H1 (cell line): ENCODE data around the gene PLCB4. TPM values are rescaled to one million over a fixed set of nuclear protein-coding genes. Genes with fewer than 3 reads are reported as not detected.

Experiments used
- ASH2L ChIP-seq: fragments of 200-600, 300-600 bp; sonication (generic); IDR thresholded peaks from one replicate; pipeline ENCODE4 v1.7.1; 2017; ENCODE audit warnings: low read length
- EP300 ChIP-seq, 2 experiments: IDR thresholded peaks; 1 replicate in 1 of 2; 2 replicates in 1 of 2; pipeline ENCODE4 v1.6.1; 2011 to 2012; ENCODE audit warnings: low read depth in 2 of 2, low read length in 2 of 2, mild to moderate bottlenecking in 2 of 2, borderline replicate concordance in 1 of 2, inconsistent platforms in 1 of 2, moderate library complexity in 1 of 2
- HDAC2 ChIP-seq, 2 experiments: fragments of 300-600 bp in 1 of 2; sonication (generic) in 1 of 2; IDR thresholded peaks; 2 replicates each; pipeline ENCODE4 v1.6.1; 2011 to 2012; ENCODE audit warnings: low read depth in 2 of 2, low read length in 2 of 2, mild to moderate bottlenecking in 2 of 2, moderate library complexity in 2 of 2, borderline replicate concordance in 1 of 2, inconsistent platforms in 1 of 2
- HDAC6 ChIP-seq: IDR thresholded peaks from one replicate; pipeline ENCODE4 v1.7.1; 2012; ENCODE audit warnings: low read depth, mild to moderate bottlenecking, inconsistent platforms, low read length, moderate library complexity
- KDM4A ChIP-seq: IDR thresholded peaks from one replicate; pipeline ENCODE4 v1.7.1; 2012; ENCODE audit warnings: low read depth, mild to moderate bottlenecking, moderate library complexity, low read length, inconsistent platforms; ENCODE audit not compliant: severe bottlenecking
- RFX5 ChIP-seq: IDR thresholded peaks from 2 replicates; pipeline ENCODE4 v1.6.1; 2011; ENCODE audit warnings: low read depth, low read length, improper control_type of control experiment, borderline replicate concordance
- RNF2 ChIP-seq: fragments of 200-900, 300-1000 bp; sonication (generic); IDR thresholded peaks from 2 replicates; pipeline ENCODE4 v1.7.1; 2016; ENCODE audit warnings: borderline replicate concordance, low read depth, mild to moderate bottlenecking, antibody characterized with exemption, low read length; ENCODE audit not compliant: poor library complexity, severe bottlenecking; ENCODE audit errors: missing control alignments
- polyA plus RNA-seq, 7 experiments: library from polyadenylated mRNA; depleted of rRNA in 3 of 7; stranded (reverse) in 5 of 7; unstranded in 2 of 7; fragments of >200 nt in 5 of 7; fragments of 200-250 nt in 2 of 7; gene quantifications; 1 replicate in 5 of 7; 2 replicates in 1 of 7; 4 replicates in 1 of 7; pipeline versions ENCODE4 v1.2.1 to v1.2.3, GENCODE V29; 2011 to 2013; ENCODE audit warnings: missing spikeins in 2 of 7, mixed read lengths in 2 of 7
- total RNA-seq: library from RNA; stranded (reverse); fragmentation: NEBNext Ultra II Directional; extraction: Animal tissue kit (Norgen Biotek cat#: 25700); gene quantifications from 2 replicates; pipeline ENCODE4 v1.2.1, GENCODE V29; 2021
- TF ChIP-seq, protein P1 (sequence below): fragments of 300-600 bp; sonication (generic); IDR thresholded peaks from 2 replicates; pipeline ENCODE4 v1.7.1; 2012; ENCODE audit warnings: low read length, moderate library complexity, mild to moderate bottlenecking, inconsistent platforms; ENCODE audit not compliant: insufficient replicate concordance
- TF ChIP-seq, protein P2 (sequence below): IDR thresholded peaks from 2 replicates; pipeline ENCODE4 v1.6.1; 2011; ENCODE audit warnings: low read length, improper control_type of control experiment

The PLCB4 gene
- total and polyA plus RNA-seq, 2 of the 8 experiments (the other 6 are each of a cell fraction or from before 2014, with no cell fraction given): 3.2 to 14.1 TPM

- TF ChIP-seq, protein P1, sequence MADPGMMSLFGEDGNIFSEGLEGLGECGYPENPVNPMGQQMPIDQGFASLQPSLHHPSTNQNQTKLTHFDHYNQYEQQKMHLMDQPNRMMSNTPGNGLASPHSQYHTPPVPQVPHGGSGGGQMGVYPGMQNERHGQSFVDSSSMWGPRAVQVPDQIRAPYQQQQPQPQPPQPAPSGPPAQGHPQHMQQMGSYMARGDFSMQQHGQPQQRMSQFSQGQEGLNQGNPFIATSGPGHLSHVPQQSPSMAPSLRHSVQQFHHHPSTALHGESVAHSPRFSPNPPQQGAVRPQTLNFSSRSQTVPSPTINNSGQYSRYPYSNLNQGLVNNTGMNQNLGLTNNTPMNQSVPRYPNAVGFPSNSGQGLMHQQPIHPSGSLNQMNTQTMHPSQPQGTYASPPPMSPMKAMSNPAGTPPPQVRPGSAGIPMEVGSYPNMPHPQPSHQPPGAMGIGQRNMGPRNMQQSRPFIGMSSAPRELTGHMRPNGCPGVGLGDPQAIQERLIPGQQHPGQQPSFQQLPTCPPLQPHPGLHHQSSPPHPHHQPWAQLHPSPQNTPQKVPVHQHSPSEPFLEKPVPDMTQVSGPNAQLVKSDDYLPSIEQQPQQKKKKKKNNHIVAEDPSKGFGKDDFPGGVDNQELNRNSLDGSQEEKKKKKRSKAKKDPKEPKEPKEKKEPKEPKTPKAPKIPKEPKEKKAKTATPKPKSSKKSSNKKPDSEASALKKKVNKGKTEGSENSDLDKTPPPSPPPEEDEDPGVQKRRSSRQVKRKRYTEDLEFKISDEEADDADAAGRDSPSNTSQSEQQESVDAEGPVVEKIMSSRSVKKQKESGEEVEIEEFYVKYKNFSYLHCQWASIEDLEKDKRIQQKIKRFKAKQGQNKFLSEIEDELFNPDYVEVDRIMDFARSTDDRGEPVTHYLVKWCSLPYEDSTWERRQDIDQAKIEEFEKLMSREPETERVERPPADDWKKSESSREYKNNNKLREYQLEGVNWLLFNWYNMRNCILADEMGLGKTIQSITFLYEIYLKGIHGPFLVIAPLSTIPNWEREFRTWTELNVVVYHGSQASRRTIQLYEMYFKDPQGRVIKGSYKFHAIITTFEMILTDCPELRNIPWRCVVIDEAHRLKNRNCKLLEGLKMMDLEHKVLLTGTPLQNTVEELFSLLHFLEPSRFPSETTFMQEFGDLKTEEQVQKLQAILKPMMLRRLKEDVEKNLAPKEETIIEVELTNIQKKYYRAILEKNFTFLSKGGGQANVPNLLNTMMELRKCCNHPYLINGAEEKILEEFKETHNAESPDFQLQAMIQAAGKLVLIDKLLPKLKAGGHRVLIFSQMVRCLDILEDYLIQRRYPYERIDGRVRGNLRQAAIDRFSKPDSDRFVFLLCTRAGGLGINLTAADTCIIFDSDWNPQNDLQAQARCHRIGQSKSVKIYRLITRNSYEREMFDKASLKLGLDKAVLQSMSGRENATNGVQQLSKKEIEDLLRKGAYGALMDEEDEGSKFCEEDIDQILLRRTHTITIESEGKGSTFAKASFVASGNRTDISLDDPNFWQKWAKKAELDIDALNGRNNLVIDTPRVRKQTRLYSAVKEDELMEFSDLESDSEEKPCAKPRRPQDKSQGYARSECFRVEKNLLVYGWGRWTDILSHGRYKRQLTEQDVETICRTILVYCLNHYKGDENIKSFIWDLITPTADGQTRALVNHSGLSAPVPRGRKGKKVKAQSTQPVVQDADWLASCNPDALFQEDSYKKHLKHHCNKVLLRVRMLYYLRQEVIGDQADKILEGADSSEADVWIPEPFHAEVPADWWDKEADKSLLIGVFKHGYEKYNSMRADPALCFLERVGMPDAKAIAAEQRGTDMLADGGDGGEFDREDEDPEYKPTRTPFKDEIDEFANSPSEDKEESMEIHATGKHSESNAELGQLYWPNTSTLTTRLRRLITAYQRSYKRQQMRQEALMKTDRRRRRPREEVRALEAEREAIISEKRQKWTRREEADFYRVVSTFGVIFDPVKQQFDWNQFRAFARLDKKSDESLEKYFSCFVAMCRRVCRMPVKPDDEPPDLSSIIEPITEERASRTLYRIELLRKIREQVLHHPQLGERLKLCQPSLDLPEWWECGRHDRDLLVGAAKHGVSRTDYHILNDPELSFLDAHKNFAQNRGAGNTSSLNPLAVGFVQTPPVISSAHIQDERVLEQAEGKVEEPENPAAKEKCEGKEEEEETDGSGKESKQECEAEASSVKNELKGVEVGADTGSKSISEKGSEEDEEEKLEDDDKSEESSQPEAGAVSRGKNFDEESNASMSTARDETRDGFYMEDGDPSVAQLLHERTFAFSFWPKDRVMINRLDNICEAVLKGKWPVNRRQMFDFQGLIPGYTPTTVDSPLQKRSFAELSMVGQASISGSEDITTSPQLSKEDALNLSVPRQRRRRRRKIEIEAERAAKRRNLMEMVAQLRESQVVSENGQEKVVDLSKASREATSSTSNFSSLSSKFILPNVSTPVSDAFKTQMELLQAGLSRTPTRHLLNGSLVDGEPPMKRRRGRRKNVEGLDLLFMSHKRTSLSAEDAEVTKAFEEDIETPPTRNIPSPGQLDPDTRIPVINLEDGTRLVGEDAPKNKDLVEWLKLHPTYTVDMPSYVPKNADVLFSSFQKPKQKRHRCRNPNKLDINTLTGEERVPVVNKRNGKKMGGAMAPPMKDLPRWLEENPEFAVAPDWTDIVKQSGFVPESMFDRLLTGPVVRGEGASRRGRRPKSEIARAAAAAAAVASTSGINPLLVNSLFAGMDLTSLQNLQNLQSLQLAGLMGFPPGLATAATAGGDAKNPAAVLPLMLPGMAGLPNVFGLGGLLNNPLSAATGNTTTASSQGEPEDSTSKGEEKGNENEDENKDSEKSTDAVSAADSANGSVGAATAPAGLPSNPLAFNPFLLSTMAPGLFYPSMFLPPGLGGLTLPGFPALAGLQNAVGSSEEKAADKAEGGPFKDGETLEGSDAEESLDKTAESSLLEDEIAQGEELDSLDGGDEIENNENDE: no peak
- TF ChIP-seq RFX5 (no peak), RNF2 (no peak), HDAC6 (no peak), ASH2L (no peak), KDM4A (no peak), EP300 (IDR thresholded peaks at IDR 0.05; ENCODE audit: borderline replicate concordance in 1 of 2, low read depth in 2 of 2, low read length in 2 of 2) (no peak), HDAC2 (IDR thresholded peaks at IDR 0.05; ENCODE audit: borderline replicate concordance in 1 of 2, low read depth in 2 of 2, low read length in 2 of 2) (no peak)
- TF ChIP-seq, protein P2, sequence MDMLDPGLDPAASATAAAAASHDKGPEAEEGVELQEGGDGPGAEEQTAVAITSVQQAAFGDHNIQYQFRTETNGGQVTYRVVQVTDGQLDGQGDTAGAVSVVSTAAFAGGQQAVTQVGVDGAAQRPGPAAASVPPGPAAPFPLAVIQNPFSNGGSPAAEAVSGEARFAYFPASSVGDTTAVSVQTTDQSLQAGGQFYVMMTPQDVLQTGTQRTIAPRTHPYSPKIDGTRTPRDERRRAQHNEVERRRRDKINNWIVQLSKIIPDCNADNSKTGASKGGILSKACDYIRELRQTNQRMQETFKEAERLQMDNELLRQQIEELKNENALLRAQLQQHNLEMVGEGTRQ: no peak
Observed at GRCh38 chr20:9150679-9151078, 81.8 kb downstream of the PLCB4 start (continued).
